WTC11 (cell line): ENCODE data around the gene KPRP. TPM values are rescaled to one million over a fixed set of nuclear protein-coding genes. Genes with fewer than 3 reads are reported as not detected.
A peak's percentile ranks its signal among the peaks of the same experiment; 100 is the strongest.

Experiments
- ATAC-seq: fragments of 200-7000 bp; cut with Tn5 transposase; 2 replicates; pipeline ENCODE4 v1.10.0; 2021; ENCODE audit warnings: mild to moderate bottlenecking, moderate library complexity
- CTCF ChIA-PET: fragments of 300-600 bp; sonication (Branson Sonifier 250); formaldehyde crosslinking; loops from one replicate; lab custom pipeline; 2021; ENCODE audit warnings: antibody characterized with exemption; lab: Charles Lee
- POLR2A ChIA-PET: fragments of 350-600 bp; sonication (Branson Sonifier 250); formaldehyde crosslinking; loops from one replicate; lab custom pipeline; 2021; ENCODE audit warnings: antibody characterized with exemption; lab: Charles Lee
- DNase-seq: peaks from one replicate; pipeline ENCODE4 v3.0.0; 2021; ENCODE audit warnings: low spot score
- H3K27ac Mint-ChIP-seq: 2 replicates; pipeline ENCODE4 v1.8.0; 2021; ENCODE audit warnings: mixed read lengths
- H3K27me3 Mint-ChIP-seq: 2 replicates; pipeline ENCODE4 v1.8.0; 2021; ENCODE audit warnings: low read depth, mild to moderate bottlenecking, moderate library complexity, mixed read lengths
- H3K36me3 Mint-ChIP-seq: 2 replicates; pipeline ENCODE4 v1.8.0; 2021; ENCODE audit warnings: mixed read lengths
- H3K4me1 Mint-ChIP-seq: 2 replicates; pipeline ENCODE4 v1.8.0; 2022; ENCODE audit warnings: mixed read lengths
- H3K4me3 Mint-ChIP-seq: 2 replicates; pipeline ENCODE4 v1.8.0; 2021; ENCODE audit warnings: mild to moderate bottlenecking, moderate library complexity, mixed read lengths
- H3K9me3 Mint-ChIP-seq: 2 replicates; pipeline ENCODE4 v1.8.0; 2021; ENCODE audit warnings: mixed read lengths
- CREB1 ChIP-seq: sonication (generic); formaldehyde crosslinking; IDR thresholded peaks from 2 replicates; pipeline ENCODE4 v1.8.0; 2023; ENCODE audit warnings: mild to moderate bottlenecking, missing genetic modification reagents
- GABPB1 ChIP-seq: sonication (generic); formaldehyde crosslinking; IDR thresholded peaks from 2 replicates; pipeline ENCODE4 v1.8.1; 2023; ENCODE audit warnings: mild to moderate bottlenecking, missing genetic modification reagents
- GTF2I ChIP-seq: fragments of 250-450 bp; sonication (Bioruptor Pico); conservative IDR thresholded peaks from 2 replicates; pipeline ENCODE4 v1.4.0; 2021; ENCODE audit warnings: mild to moderate bottlenecking
- IRF2 ChIP-seq: sonication (generic); formaldehyde crosslinking; IDR thresholded peaks from 2 replicates; pipeline ENCODE4 v1.8.0; 2022; ENCODE audit warnings: low read depth, missing genetic modification reagents, borderline replicate concordance
- JUN ChIP-seq: sonication (generic); formaldehyde crosslinking; IDR thresholded peaks from 2 replicates; pipeline ENCODE4 v1.8.0; 2023; ENCODE audit warnings: mild to moderate bottlenecking, missing genetic modification reagents
- ZNF121 ChIP-seq: sonication (generic); formaldehyde crosslinking; IDR thresholded peaks from 2 replicates; pipeline ENCODE4 v1.8.0; 2023; ENCODE audit warnings: missing genetic modification reagents
- ZNF138 ChIP-seq: sonication (generic); formaldehyde crosslinking; conservative IDR thresholded peaks from 2 replicates; pipeline ENCODE4 v1.8.1; 2022; ENCODE audit warnings: mild to moderate bottlenecking, moderate library complexity, missing genetic modification reagents
- ZNF232 ChIP-seq: sonication (generic); formaldehyde crosslinking; IDR thresholded peaks from 2 replicates; pipeline ENCODE4 v1.8.0; 2022; ENCODE audit warnings: mild to moderate bottlenecking, missing genetic modification reagents
- ZNF396 ChIP-seq: fragments of 250-450 bp; sonication (Bioruptor Pico); IDR thresholded peaks from 2 replicates; pipeline ENCODE4 v1.8.0; 2021; ENCODE audit warnings: mild to moderate bottlenecking, moderate library complexity, borderline replicate concordance
- total RNA-seq: library from RNA; stranded (reverse); gene quantifications from 3 replicates; pipeline ENCODE4 v1.2.3, GENCODE V29; 2021
- TF ChIP-seq, protein P1 (sequence below): sonication (generic); formaldehyde crosslinking; IDR thresholded peaks from 2 replicates; pipeline ENCODE4 v1.8.0; 2022; ENCODE audit warnings: mild to moderate bottlenecking, missing genetic modification reagents
- TF ChIP-seq, protein P2 (sequence below): fragments of 200-600 bp; IDR thresholded peaks from 2 replicates; pipeline ENCODE4 v1.8.0; 2022; ENCODE audit warnings: antibody characterized with exemption
- TF ChIP-seq, protein P3 (sequence below): sonication (generic); formaldehyde crosslinking; IDR thresholded peaks from 2 replicates; pipeline ENCODE4 v1.8.0; 2022; ENCODE audit warnings: mild to moderate bottlenecking, missing genetic modification reagents
- TF ChIP-seq, protein P4 (sequence below): fragments of 250-450 bp; sonication (Bioruptor Pico); IDR thresholded peaks from 2 replicates; pipeline ENCODE4 v1.8.0; 2021; ENCODE audit warnings: mild to moderate bottlenecking
- TF ChIP-seq, protein P5 (sequence below): fragments of 250-450 bp; sonication (Bioruptor Pico); IDR thresholded peaks from 2 replicates; pipeline ENCODE4 v1.9.0; 2021; ENCODE audit warnings: moderate library complexity, mild to moderate bottlenecking, inconsistent platforms, borderline replicate concordance
- TF ChIP-seq, protein P6 (sequence below): sonication (generic); formaldehyde crosslinking; IDR thresholded peaks from 2 replicates; pipeline ENCODE4 v1.8.1; 2022; ENCODE audit warnings: low read depth, mild to moderate bottlenecking, moderate library complexity, missing genetic modification reagents, borderline replicate concordance

KPRP gene
- total RNA-seq, 1 experiment from 2014 or later, result not detected

DNA sequence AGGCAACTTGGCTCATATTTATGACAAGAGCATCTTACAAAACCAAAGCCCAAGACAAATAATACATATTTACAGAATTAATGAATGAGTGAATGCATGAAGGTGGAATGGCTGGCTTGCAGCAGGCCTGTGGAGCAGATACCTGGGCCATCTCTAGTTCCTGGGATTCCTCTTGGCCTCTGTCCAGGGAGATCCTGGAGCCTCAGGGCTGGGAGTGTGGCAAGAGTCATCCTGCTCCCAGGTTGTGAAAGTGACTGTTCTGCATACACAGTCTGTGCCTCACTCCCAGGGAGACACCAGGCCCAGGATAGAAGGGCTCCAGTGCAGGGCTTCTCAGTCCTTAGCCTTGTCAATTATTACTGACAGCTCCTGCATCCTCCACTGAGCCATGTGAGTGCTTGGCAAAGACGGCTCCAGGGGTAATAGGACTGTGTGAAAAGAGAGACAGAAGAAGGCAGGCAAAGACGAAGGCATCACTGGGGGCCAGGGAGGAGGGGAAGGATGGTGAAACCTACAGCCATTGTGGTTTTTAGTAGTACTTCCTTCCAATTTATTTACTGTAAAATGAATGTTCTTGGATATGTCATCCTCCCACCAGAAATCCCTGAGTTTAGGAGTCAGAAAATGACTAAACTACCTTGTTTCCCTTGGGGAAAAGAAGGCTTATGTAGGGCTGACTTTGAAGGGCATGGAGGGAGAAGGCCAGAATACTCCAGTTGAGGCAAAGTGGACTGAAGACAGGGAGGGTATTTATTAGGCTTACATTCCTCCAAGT, 14.3 kb upstream of the KPRP start:
- H3K4me3 Mint-ChIP-seq, result no peak overlapping the region
- no peaks in the 10 kb centered on the region for H3K4me1 Mint-ChIP-seq
- ATAC-seq (no peak), DNase-seq (no peak)
- POLR2A ChIA-PET, result no interaction called here
- TF ChIP-seq, protein P1, sequence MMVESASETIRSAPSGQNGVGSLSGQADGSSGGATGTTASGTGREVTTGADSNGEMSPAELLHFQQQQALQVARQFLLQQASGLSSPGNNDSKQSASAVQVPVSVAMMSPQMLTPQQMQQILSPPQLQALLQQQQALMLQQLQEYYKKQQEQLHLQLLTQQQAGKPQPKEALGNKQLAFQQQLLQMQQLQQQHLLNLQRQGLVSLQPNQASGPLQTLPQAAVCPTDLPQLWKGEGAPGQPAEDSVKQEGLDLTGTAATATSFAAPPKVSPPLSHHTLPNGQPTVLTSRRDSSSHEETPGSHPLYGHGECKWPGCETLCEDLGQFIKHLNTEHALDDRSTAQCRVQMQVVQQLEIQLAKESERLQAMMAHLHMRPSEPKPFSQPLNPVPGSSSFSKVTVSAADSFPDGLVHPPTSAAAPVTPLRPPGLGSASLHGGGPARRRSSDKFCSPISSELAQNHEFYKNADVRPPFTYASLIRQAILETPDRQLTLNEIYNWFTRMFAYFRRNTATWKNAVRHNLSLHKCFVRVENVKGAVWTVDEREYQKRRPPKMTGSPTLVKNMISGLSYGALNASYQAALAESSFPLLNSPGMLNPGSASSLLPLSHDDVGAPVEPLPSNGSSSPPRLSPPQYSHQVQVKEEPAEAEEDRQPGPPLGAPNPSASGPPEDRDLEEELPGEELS (CRISPR knock-in tag), result no peak
- TF ChIP-seq, protein P2, sequence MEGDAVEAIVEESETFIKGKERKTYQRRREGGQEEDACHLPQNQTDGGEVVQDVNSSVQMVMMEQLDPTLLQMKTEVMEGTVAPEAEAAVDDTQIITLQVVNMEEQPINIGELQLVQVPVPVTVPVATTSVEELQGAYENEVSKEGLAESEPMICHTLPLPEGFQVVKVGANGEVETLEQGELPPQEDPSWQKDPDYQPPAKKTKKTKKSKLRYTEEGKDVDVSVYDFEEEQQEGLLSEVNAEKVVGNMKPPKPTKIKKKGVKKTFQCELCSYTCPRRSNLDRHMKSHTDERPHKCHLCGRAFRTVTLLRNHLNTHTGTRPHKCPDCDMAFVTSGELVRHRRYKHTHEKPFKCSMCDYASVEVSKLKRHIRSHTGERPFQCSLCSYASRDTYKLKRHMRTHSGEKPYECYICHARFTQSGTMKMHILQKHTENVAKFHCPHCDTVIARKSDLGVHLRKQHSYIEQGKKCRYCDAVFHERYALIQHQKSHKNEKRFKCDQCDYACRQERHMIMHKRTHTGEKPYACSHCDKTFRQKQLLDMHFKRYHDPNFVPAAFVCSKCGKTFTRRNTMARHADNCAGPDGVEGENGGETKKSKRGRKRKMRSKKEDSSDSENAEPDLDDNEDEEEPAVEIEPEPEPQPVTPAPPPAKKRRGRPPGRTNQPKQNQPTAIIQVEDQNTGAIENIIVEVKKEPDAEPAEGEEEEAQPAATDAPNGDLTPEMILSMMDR, result no peak
- no peak for TF ChIP-seq JUN
- H3K27ac Mint-ChIP-seq, result no peak overlapping the region
- H3K9me3 Mint-ChIP-seq, result peaks cover 95% of the 10 kb centered on the region
- H3K27me3 Mint-ChIP-seq, result peaks cover 7% of the 10 kb centered on the region
- CTCF ChIA-PET, result no interaction called here
- H3K36me3 Mint-ChIP-seq, result peaks cover 83% of the 10 kb centered on the region

DNA sequence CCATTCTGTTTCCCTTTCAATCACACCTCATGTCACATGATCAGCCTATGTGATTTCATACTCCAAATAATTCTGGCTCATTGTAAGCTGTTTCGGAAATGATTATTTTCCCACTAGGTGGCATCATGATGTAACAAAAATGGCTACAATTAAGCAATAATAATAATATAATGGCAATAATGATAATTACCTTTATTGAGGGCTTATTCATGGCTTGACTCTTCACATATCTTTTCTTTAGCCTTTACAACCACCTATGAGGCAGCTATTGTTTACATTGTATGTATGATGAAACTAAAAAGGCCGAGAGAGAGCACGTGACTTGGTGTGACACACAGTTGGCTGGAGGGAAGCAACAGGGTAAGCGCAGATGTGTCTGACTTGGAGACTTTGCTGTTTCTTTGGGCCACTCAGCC, 12.5 kb upstream of the KPRP start:
- no peak for ATAC-seq

DNA sequence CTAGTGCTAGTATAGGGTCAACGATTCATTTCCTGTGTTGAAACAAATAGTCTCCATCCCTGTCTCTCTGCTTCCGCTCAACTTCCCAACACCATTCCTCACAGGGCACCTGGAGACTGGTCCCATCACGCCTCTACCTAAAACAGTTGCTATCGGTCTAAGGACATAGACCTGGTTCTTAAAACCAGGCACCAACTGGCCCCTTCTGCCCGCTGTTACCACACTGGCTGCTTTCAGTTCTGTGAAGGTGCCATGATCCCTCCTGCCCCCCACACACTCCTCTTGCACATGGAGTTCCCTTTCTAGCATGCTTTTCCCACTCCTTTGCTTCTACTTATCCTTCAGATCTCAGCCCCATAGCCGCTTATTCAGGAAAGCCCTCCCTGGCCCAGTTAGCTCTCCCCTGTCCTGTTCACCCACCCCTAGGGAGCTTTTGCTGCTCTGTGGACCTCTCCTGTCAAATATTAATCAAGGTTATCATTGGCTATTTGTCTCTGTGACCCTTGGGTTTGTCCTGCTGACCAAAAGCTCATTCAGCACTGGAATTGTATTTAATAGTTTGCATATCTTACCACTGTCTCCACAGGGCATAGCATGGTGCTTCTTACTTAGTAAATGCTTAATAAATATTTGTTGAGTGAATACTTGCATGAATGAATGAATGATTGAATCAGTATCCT, 11.9 kb upstream of the KPRP start:
- H3K27me3 Mint-ChIP-seq, result peaks cover 8% of the 10 kb centered on the region
- peaks cover 92% of the 10 kb centered on the region for H3K9me3 Mint-ChIP-seq
- no peaks in the 10 kb centered on the region for H3K4me1 Mint-ChIP-seq
- no peak overlapping the region for H3K27ac Mint-ChIP-seq
- ChIA-PET POLR2A (no interaction called here), CTCF (no interaction called here)
- ATAC-seq (no peak), DNase-seq (no peak)
- H3K4me3 Mint-ChIP-seq, result no peak overlapping the region
- TF ChIP-seq, protein P3, sequence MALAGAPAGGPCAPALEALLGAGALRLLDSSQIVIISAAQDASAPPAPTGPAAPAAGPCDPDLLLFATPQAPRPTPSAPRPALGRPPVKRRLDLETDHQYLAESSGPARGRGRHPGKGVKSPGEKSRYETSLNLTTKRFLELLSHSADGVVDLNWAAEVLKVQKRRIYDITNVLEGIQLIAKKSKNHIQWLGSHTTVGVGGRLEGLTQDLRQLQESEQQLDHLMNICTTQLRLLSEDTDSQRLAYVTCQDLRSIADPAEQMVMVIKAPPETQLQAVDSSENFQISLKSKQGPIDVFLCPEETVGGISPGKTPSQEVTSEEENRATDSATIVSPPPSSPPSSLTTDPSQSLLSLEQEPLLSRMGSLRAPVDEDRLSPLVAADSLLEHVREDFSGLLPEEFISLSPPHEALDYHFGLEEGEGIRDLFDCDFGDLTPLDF (CRISPR knock-in tag), result no peak
- no peak for TF ChIP-seq JUN
- TF ChIP-seq ZNF396, result no peak
- TF ChIP-seq, protein P4, sequence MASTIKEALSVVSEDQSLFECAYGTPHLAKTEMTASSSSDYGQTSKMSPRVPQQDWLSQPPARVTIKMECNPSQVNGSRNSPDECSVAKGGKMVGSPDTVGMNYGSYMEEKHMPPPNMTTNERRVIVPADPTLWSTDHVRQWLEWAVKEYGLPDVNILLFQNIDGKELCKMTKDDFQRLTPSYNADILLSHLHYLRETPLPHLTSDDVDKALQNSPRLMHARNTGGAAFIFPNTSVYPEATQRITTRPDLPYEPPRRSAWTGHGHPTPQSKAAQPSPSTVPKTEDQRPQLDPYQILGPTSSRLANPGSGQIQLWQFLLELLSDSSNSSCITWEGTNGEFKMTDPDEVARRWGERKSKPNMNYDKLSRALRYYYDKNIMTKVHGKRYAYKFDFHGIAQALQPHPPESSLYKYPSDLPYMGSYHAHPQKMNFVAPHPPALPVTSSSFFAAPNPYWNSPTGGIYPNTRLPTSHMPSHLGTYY (CRISPR knock-in tag), result no peak
- TF ChIP-seq IRF2 (CRISPR knock-in tag), result no peak
- no peak for TF ChIP-seq ZNF121 (CRISPR knock-in tag)
- TF ChIP-seq GTF2I (CRISPR knock-in tag), result no peak
- TF ChIP-seq ZNF232 (CRISPR knock-in tag), result no peak
- TF ChIP-seq, protein P5, sequence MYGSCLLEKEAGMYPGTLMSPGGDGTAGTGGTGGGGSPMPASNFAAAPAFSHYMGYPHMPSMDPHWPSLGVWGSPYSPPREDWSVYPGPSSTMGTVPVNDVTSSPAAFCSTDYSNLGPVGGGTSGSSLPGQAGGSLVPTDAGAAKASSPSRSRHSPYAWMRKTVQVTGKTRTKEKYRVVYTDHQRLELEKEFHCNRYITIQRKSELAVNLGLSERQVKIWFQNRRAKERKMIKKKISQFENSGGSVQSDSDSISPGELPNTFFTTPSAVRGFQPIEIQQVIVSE, result no peak
- TF ChIP-seq, protein P2, result no peak
- H3K36me3 Mint-ChIP-seq, result peaks cover 73% of the 10 kb centered on the region

More for the DNA sequence above, 12.5 kb upstream of the KPRP start:
- Mint-ChIP-seq H3K36me3 (peaks cover 70% of the 10 kb centered on the region), H3K9me3 (peaks cover 89% of the 10 kb centered on the region), H3K27me3 (peaks cover 8% of the 10 kb centered on the region), H3K4me1 (no peaks in the 10 kb centered on the region)
- CTCF ChIA-PET, result no interaction called here
- POLR2A ChIA-PET, result no interaction called here
- TF ChIP-seq, protein P6, sequence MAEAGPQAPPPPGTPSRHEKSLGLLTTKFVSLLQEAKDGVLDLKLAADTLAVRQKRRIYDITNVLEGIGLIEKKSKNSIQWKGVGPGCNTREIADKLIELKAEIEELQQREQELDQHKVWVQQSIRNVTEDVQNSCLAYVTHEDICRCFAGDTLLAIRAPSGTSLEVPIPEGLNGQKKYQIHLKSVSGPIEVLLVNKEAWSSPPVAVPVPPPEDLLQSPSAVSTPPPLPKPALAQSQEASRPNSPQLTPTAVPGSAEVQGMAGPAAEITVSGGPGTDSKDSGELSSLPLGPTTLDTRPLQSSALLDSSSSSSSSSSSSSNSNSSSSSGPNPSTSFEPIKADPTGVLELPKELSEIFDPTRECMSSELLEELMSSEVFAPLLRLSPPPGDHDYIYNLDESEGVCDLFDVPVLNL (CRISPR knock-in tag), result no peak
- TF ChIP-seq GABPB1, result peak; percentile 49; the same call in 1 of the 2 replicates
- TF ChIP-seq ZNF232 (CRISPR knock-in tag), result no peak
- no peak for TF ChIP-seq CREB1
- no peak for TF ChIP-seq ZNF138 (CRISPR knock-in tag)
- TF ChIP-seq, all 79 proteins: peak for 1
- Mint-ChIP-seq H3K4me3 (no peak overlapping the region), H3K27ac (no peak overlapping the region)
- DNase-seq, result no peak
